GM12892 (cell line): ENCODE results near the gene OTX2.

Experiments used
- POLR2A ChIP-seq: IDR thresholded peaks from 2 replicates; pipeline ENCODE4 v1.6.1; 2011; ENCODE audit warnings: low read depth, low read length, control low read depth
- TAF1 ChIP-seq: IDR thresholded peaks from 2 replicates; pipeline ENCODE4 v1.6.1; 2011; ENCODE audit warnings: low read depth, mild to moderate bottlenecking, control low read depth, low read length, borderline replicate concordance

- TF ChIP-seq TAF1 (no peak), POLR2A (no peak)
Measured at GRCh38 chr14:56808383-56809269, 1.7 kb downstream of the OTX2 start.
